OCI-LY3 (cell line): ENCODE measurements around the gene CTH.
"Not testable (repeated sequence)": the region's sequence is repeated elsewhere in the genome, so short reads cannot be mapped to it uniquely, and the experiment has no call there.

ENCODE experiments used
- H2AFZ ChIP-seq: fragments of 200-600, 300-600 bp; shearing (Covaris generic); 2 replicates; pipeline ENCODE4 v1.6.0; 2014; ENCODE audit warnings: antibody characterized with exemption, low read depth, low read length
- H3K27ac ChIP-seq: fragments of 200-600, 300-600 bp; sonication (generic); 2 replicates; pipeline ENCODE4 v1.5.1; 2014; ENCODE audit warnings: mild to moderate bottlenecking, low read length, moderate library complexity, mixed read lengths
- H3K27me3 ChIP-seq: fragments of 200-600, 300-600 bp; sonication (generic); 2 replicates; pipeline ENCODE4 v1.6.1; 2014; ENCODE audit warnings: low read depth, low read length, mixed read lengths
- H3K36me3 ChIP-seq: fragments of 200-600, 300-600 bp; sonication (generic); replicated peaks from 2 replicates; pipeline ENCODE3; 2014; ENCODE audit warnings: low read depth, low read length, mixed read lengths
- H3K4me1 ChIP-seq: fragments of 300-600, 200-600 bp; sonication (generic); 2 replicates; pipeline ENCODE4 v1.6.1; 2014; ENCODE audit warnings: low read length, mixed read lengths
- H3K4me2 ChIP-seq: fragments of 200-600, 300-600 bp; sonication (generic); 2 replicates; pipeline ENCODE4 v1.6.1; 2014; ENCODE audit warnings: low read length, mixed read lengths
- H3K4me3 ChIP-seq: fragments of 300-600, 200-600 bp; sonication (generic); 2 replicates; pipeline ENCODE4 v1.5.1; 2014; ENCODE audit warnings: antibody characterized with exemption, mild to moderate bottlenecking, low read length, moderate library complexity
- H3K79me2 ChIP-seq: fragments of 300-600, 200-600 bp; shearing (Covaris generic); 2 replicates; pipeline ENCODE4 v1.6.1; 2014; ENCODE audit warnings: mild to moderate bottlenecking, low read length, mixed read lengths
- H3K9ac ChIP-seq: fragments of 300-600, 200-600 bp; shearing (Covaris generic); 2 replicates; pipeline ENCODE4 v1.6.0; 2014; ENCODE audit warnings: mild to moderate bottlenecking, low read length, moderate library complexity
- H3K9me3 ChIP-seq: fragments of 200-600, 300-600 bp; shearing (Covaris generic); 2 replicates; pipeline ENCODE4 v1.6.1; 2014; ENCODE audit warnings: low read length, mixed read lengths; ENCODE audit not compliant: insufficient read depth
- H4K20me1 ChIP-seq: fragments of 200-600, 300-600 bp; sonication (generic); 2 replicates; pipeline ENCODE4 v1.6.1; 2016; ENCODE audit warnings: low read length, mixed read lengths; ENCODE audit not compliant: insufficient read depth
- CTCF ChIP-seq: fragments of 200-600, 300-600 bp; sonication (generic); IDR thresholded peaks from 2 replicates; pipeline ENCODE4 v1.5.1; 2014; ENCODE audit warnings: antibody characterized with exemption, low read length, low read depth
- EZH2phosphoT487 ChIP-seq: fragments of 200-600 bp; shearing (Covaris generic); IDR thresholded peaks from 2 replicates; pipeline ENCODE4 v1.6.1; 2018; ENCODE audit warnings: antibody characterized with exemption, mixed run types, low read depth

CTH gene

DNA sequence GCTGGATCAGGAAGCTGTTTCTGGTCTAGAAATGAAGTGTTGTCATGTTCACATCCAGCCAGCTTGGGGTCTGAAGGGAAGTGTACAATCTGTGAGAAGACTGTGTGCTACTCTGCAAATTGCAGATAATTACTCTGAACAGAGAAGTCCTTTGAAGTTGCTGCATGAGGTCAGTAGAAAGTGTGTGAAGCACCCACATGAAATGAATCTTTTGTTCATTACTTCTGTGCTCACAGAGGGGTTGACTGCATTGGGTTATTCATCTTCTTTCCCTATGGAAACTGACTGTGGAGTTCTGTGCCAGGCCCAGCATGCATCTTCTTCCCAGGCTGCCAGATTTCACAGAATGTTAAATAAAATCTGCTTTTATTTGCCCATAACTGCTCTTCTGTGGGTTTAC, 47.1 kb downstream of the CTH start:
- Histone ChIP-seq H3K27me3 (no peaks in the 10 kb centered on the region), H3K36me3 (no peaks in the 10 kb centered on the region), H3K79me2 (no peaks in the 10 kb centered on the region), H3K4me3 (no peak overlapping the region), H3K4me1 (no peaks in the 10 kb centered on the region), H3K4me2 (no peak overlapping the region), H3K9ac (no peak overlapping the region), H4K20me1 (no peaks in the 10 kb centered on the region), H3K9me3 (no peaks in the 10 kb centered on the region), H2AFZ (no peak overlapping the region), H3K27ac (no peak overlapping the region)
- TF ChIP-seq CTCF (no peak), EZH2phosphoT487 (no peak)

- H3K4me3 ChIP-seq, result no peak overlapping the region
- TF ChIP-seq EZH2phosphoT487 (no peak), CTCF (no peak)
- H3K9me3 ChIP-seq, result no peaks in the 10 kb centered on the region
- H4K20me1 ChIP-seq, result no peaks in the 10 kb centered on the region
- H3K9ac ChIP-seq, result no peak overlapping the region
- no peaks in the 10 kb centered on the region for H3K79me2 ChIP-seq
- no peaks in the 10 kb centered on the region for H3K27me3 ChIP-seq
- no peaks in the 10 kb centered on the region for H3K4me1 ChIP-seq
- no peak overlapping the region for H3K27ac ChIP-seq
- H3K4me2 ChIP-seq, result no peak overlapping the region
- H3K36me3 ChIP-seq, result no peaks in the 10 kb centered on the region
- H2AFZ ChIP-seq, result no peak overlapping the region
Observed at GRCh38 chr1:70459496-70460225, 48.6 kb downstream of the CTH start.

DNA sequence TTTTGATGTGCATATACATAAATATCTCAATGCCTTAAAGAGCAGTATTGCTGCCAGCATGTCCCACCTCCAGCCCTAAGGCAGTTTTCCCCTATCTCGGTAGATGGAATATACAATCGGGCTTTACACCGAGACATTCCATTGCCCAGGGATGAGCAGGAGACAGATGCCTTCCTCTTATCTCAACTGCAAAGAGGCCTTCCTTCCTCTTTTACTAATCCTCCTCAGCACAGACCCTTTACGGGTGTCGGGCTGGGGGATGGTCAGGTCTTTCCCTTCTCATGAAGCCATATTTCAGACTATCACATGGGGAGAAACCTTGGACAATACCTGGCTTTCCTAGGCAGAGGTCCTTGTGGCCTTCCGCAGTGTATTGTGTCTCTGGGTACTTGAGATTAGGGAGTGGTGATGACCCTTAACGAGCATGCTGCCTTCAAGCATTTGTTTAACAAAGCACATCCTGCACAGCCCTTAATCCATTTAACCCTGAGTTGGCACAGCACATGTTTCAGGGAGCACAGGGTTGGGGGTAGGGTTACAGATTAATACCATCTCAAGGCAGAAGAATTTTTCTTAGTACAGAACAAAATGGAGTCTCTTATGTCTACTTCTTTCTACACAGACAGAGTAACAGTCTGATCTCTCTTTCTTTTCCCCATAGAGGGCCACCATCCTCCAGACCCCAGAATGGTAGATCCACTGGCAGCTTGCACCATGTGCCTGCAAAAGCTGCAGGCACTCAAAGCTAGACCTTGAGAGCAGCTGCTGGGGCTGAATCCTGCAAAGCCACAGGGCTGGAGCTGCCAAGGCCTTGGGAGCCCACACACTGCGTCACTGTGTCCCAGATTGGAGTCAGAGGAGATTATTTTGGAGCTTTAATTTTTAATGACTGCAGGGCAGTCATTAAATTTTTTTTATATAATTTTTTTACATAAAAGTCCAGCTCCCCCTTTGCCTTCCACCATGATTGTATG, 50.0 kb downstream of the CTH start:
- not testable (repeated sequence) for H2AFZ ChIP-seq, H3K4me2 ChIP-seq, H3K36me3 ChIP-seq, H3K9me3 ChIP-seq, H3K9ac ChIP-seq, H3K4me1 ChIP-seq, H3K27ac ChIP-seq, H3K79me2 ChIP-seq, H3K27me3 ChIP-seq, H3K4me3 ChIP-seq, H4K20me1 ChIP-seq

- Histone ChIP-seq H2AFZ (no peak overlapping the region), H3K79me2 (no peaks in the 10 kb centered on the region), H3K27ac (no peak overlapping the region), H3K36me3 (no peaks in the 10 kb centered on the region), H3K27me3 (no peaks in the 10 kb centered on the region), H3K4me2 (no peak overlapping the region), H4K20me1 (no peaks in the 10 kb centered on the region), H3K4me1 (no peaks in the 10 kb centered on the region), H3K9ac (no peak overlapping the region), H3K9me3 (no peaks in the 10 kb centered on the region), H3K4me3 (no peak overlapping the region)
- TF ChIP-seq CTCF, result no peak
- TF ChIP-seq EZH2phosphoT487, result no peak
Observed at GRCh38 chr1:70462611-70463010, 51.5 kb downstream of the CTH start.
